HCT116 (cell line): ENCODE data around the gene OR52B2. TPM values are rescaled to one million over a fixed set of nuclear protein-coding genes. Genes with fewer than 3 reads are reported as not detected.
A peak's percentile ranks its signal among the peaks of the same experiment; 100 is the strongest.

Source experiments
- ATAC-seq: fragments of 200-7000 bp; cut with Tn5 transposase; 2 replicates; pipeline ENCODE4 v1.9.1; 2020; ENCODE audit warnings: mild to moderate bottlenecking, moderate library complexity
- Bru-seq: library from RNA; stranded (reverse); fragments of 400-500 nt; gene quantifications from one replicate; lab custom pipeline; 2021; lab: Mats Ljungman, UMichigan
- BruChase-seq, 2 experiments: library from RNA; stranded (reverse); fragments of 400-500 nt; gene quantifications; one replicate each; lab custom pipeline; 2021; lab: Mats Ljungman, UMichigan
- BruUV-seq: library from RNA; stranded (reverse); fragments of 400-500 nt; replicated peaks from 2 replicates; lab custom pipeline; 2021; lab: Mats Ljungman, UMichigan
- CTCF ChIA-PET: fragments of 300-600 bp; sonication (Branson Sonifier 250); formaldehyde crosslinking; loops from one replicate; lab custom pipeline; 2021; ENCODE audit warnings: antibody characterized with exemption; lab: Charles Lee
- POLR2A ChIA-PET: fragments of 300-600, 350-600 bp; sonication (Branson Sonifier 250); formaldehyde crosslinking; loops from one replicate; lab custom pipeline; 2021; ENCODE audit warnings: antibody characterized with exemption; lab: Charles Lee
- RAD21 ChIA-PET, 2 experiments: fragments of 300-600 bp; sonication (Branson Sonifier 250); formaldehyde crosslinking; loops; one replicate each; lab custom pipeline; 2023; ENCODE audit warnings: low total read pairs in 2 of 2; ENCODE audit not compliant: uncharacterized antibody in 2 of 2, unreplicated experiment in 2 of 2, low non-redundant PET in 1 of 2; lab: Charles Lee
- DNase-seq: peaks from one replicate; pipeline ENCODE4 v3.0.0-alpha.2; 2010; ENCODE audit warnings: low read depth, low spot score
- H2AFZ ChIP-seq: fragments of 200-600 bp; shearing (Covaris generic), sonication (generic); 2 replicates; pipeline ENCODE4 v1.6.1; 2017; ENCODE audit warnings: low read depth, mixed run types, mixed read lengths, antibody characterized with exemption, low read length; ENCODE audit not compliant: poor library complexity, severe bottlenecking
- H3K27ac ChIP-seq: 2 replicates; pipeline ENCODE4 v1.5.1; 2012; ENCODE audit warnings: low read depth, low read length
- H3K27me3 ChIP-seq: fragments of 200-600 bp; sonication (generic); 2 replicates; pipeline ENCODE4 v1.6.1; 2016; ENCODE audit warnings: mixed run types, low read length, mixed read lengths; ENCODE audit not compliant: insufficient read depth
- H3K36me3 ChIP-seq, 2 experiments: fragments of 200-500 bp in 1 of 2; fragments of 200-600 bp in 1 of 2; sonication (Bioruptor generic) in 1 of 2; sonication (generic) in 1 of 2; 2 replicates each; pipeline versions ENCODE4 v1.5.1 to v1.6.1; 2014 to 2016; ENCODE audit warnings: low read length in 2 of 2, inconsistent platforms in 1 of 2, mixed read lengths in 1 of 2, mixed run types in 1 of 2; ENCODE audit not compliant: insufficient read depth in 2 of 2, control insufficient read depth in 1 of 2
- H3K4me1 ChIP-seq, 2 experiments: fragments of 200-600 bp in 1 of 2; sonication (generic) in 1 of 2; 2 replicates each; pipeline versions ENCODE4 v1.5.1 to v1.6.1; 2012 to 2017; ENCODE audit warnings: low read length in 2 of 2, inconsistent platforms in 1 of 2, mild to moderate bottlenecking in 1 of 2, mixed read lengths in 1 of 2, mixed run types in 1 of 2, moderate library complexity in 1 of 2; ENCODE audit not compliant: insufficient read depth in 2 of 2, control insufficient read depth in 1 of 2
- H3K4me2 ChIP-seq: fragments of 200-600 bp; sonication (generic); 2 replicates; pipeline ENCODE4 v1.6.1; 2017; ENCODE audit warnings: mixed run types, low read length, mixed read lengths
- H3K4me3 ChIP-seq, 2 experiments: fragments of 200-600 bp in 1 of 2; sonication (generic) in 1 of 2; replicated peaks in 1 of 2; 2 replicates each; pipeline ENCODE4 v1.5.1; 2011 to 2016; ENCODE audit warnings: low read length in 2 of 2, control low read depth in 1 of 2, low read depth in 1 of 2, mild to moderate bottlenecking in 1 of 2, mixed read lengths in 1 of 2, mixed run types in 1 of 2
- H3K79me2 ChIP-seq: fragments of 200-600 bp; sonication (generic); 2 replicates; pipeline ENCODE4 v1.6.1; 2017; ENCODE audit warnings: mild to moderate bottlenecking, mixed run types, low read length, moderate library complexity, mixed read lengths; ENCODE audit not compliant: insufficient read depth
- H3K9ac ChIP-seq: fragments of 200-600 bp; sonication (generic); 2 replicates; pipeline ENCODE4 v1.6.1; 2016; ENCODE audit warnings: low read length, mixed read lengths
- H3K9me2 ChIP-seq: fragments of 200-600 bp; sonication (generic), shearing (Covaris generic); 2 replicates; pipeline ENCODE4 v1.6.1; 2017; ENCODE audit warnings: mixed run types, mild to moderate bottlenecking, moderate library complexity; ENCODE audit not compliant: insufficient read depth
- H3K9me3 ChIP-seq, 2 experiments: fragments of 200-500 bp in 1 of 2; fragments of 200-600 bp in 1 of 2; sonication (Bioruptor generic) in 1 of 2; sonication (generic) in 1 of 2; 2 replicates each; pipeline ENCODE4 v1.6.1; 2014 to 2017; ENCODE audit warnings: low read length in 2 of 2, mixed read lengths in 2 of 2, inconsistent platforms in 1 of 2, low read depth in 1 of 2, mild to moderate bottlenecking in 1 of 2, mixed run types in 1 of 2, moderate library complexity in 1 of 2; ENCODE audit not compliant: control insufficient read depth in 1 of 2, insufficient read depth in 1 of 2
- H4K20me1 ChIP-seq: fragments of 200-600 bp; sonication (generic), shearing (Covaris generic); 2 replicates; pipeline ENCODE4 v1.6.1; 2017; ENCODE audit warnings: mixed run types, mild to moderate bottlenecking, moderate library complexity; ENCODE audit not compliant: insufficient read depth
- ATF3 ChIP-seq: IDR thresholded peaks from 2 replicates; pipeline ENCODE4 v1.6.1; 2012
- CBX3 ChIP-seq: IDR thresholded peaks from 2 replicates; pipeline ENCODE4 v1.6.1; 2012; ENCODE audit warnings: low read depth
- EGR1 ChIP-seq: IDR thresholded peaks from 2 replicates; pipeline ENCODE4 v1.6.1; 2012; ENCODE audit warnings: low read depth
- ELF1 ChIP-seq: IDR thresholded peaks from 2 replicates; pipeline ENCODE4 v1.6.1; 2012; ENCODE audit warnings: low read depth, borderline replicate concordance
- EZH2 ChIP-seq: fragments of 200-600 bp; sonication (generic); IDR thresholded peaks from 2 replicates; pipeline ENCODE4 v1.6.1; 2017; ENCODE audit warnings: antibody characterized with exemption, mixed run types
- EZH2phosphoT487 ChIP-seq: fragments of 200-600 bp; IDR thresholded peaks from 2 replicates; pipeline ENCODE4 v1.6.1; 2018; ENCODE audit warnings: antibody characterized with exemption, borderline replicate concordance
- FOSL1 ChIP-seq: IDR thresholded peaks from 2 replicates; pipeline ENCODE4 v1.6.1; 2012; ENCODE audit warnings: low read depth
- JUND ChIP-seq: IDR thresholded peaks from 2 replicates; pipeline ENCODE4 v1.6.1; 2012
- POLR2A ChIP-seq: IDR thresholded peaks from 2 replicates; pipeline ENCODE4 v1.7.0; 2011; ENCODE audit warnings: borderline replicate concordance; ENCODE audit not compliant: insufficient read depth, insufficient read length; ENCODE audit errors: extremely low read depth
- POLR2AphosphoS5 ChIP-seq: IDR thresholded peaks from 2 replicates; pipeline ENCODE4 v1.6.1; 2011; ENCODE audit warnings: mild to moderate bottlenecking, low read depth, low read length, moderate library complexity
- RAD21 ChIP-seq: IDR thresholded peaks from 2 replicates; pipeline ENCODE4 v1.6.1; 2012; ENCODE audit warnings: low read depth, mild to moderate bottlenecking
- SIN3A ChIP-seq: IDR thresholded peaks from 2 replicates; pipeline ENCODE4 v1.6.1; 2012; ENCODE audit warnings: low read depth
- SRF ChIP-seq: IDR thresholded peaks from 2 replicates; pipeline ENCODE4 v1.6.1; 2012; ENCODE audit warnings: low read depth
- TCF7L2 ChIP-seq: IDR thresholded peaks from 2 replicates; pipeline ENCODE4 v1.7.0; 2011; ENCODE audit warnings: borderline replicate concordance, inconsistent platforms; ENCODE audit not compliant: insufficient read depth, insufficient read length; ENCODE audit errors: extremely low read depth
- ZFX ChIP-seq: fragments of 450-650 bp; IDR thresholded peaks from 2 replicates; pipeline ENCODE4 v1.6.1; 2017
- ZNF274 ChIP-seq: fragments of 200-500 bp; sonication (Bioruptor generic); IDR thresholded peaks from 2 replicates; pipeline ENCODE4 v1.6.1; 2014; ENCODE audit warnings: mild to moderate bottlenecking, low read depth, low read length, inconsistent platforms
- intact Hi-C: fragments of 100-400 bp; cut with micrococcal nuclease; formaldehyde crosslinking; loops from 2 replicates; pipeline ENCODE4 v1.10.0; 2022
- long read RNA-seq: library from polyadenylated mRNA; unstranded; transcript quantifications from one replicate; pipeline ENCODE4 v2.0.0, GENCODE V29; 2021; ENCODE audit not compliant: unreplicated experiment
- polyA plus RNA-seq: library from polyadenylated mRNA; unstranded; fragments of >200 nt; gene quantifications from 2 replicates; pipeline ENCODE4 v1.2.1, GENCODE V29; 2012; ENCODE audit warnings: missing spikeins
- total RNA-seq: library from RNA; stranded (reverse); gene quantifications from one replicate; pipeline ENCODE4 v1.2.1, GENCODE V29; 2021; ENCODE audit not compliant: unreplicated experiment
- TF ChIP-seq, protein P1 (sequence below): IDR thresholded peaks from 2 replicates; pipeline ENCODE4 v1.6.1; 2012; ENCODE audit warnings: low read depth
- TF ChIP-seq, protein P2 (sequence below): IDR thresholded peaks from 2 replicates; pipeline ENCODE4 v1.6.1; 2011; ENCODE audit warnings: mild to moderate bottlenecking, low read length, moderate library complexity; ENCODE audit not compliant: insufficient replicate concordance; ENCODE audit errors: extremely low read depth
- TF ChIP-seq, protein P3 (sequence below), 3 experiments: fragments of 200-600 bp in 1 of 3; sonication (generic) in 1 of 3; IDR thresholded peaks in 2 of 3; conservative IDR thresholded peaks in 1 of 3; 2 replicates each; pipeline ENCODE4 v1.5.1; 2012 to 2017; ENCODE audit warnings: low read depth in 2 of 3, low read length in 2 of 3, antibody characterized with exemption in 1 of 3, borderline replicate concordance in 1 of 3, control low read depth in 1 of 3, mild to moderate bottlenecking in 1 of 3, mixed read lengths in 1 of 3, mixed run types in 1 of 3, moderate library complexity in 1 of 3; ENCODE audit not compliant: insufficient read depth in 1 of 3

Gene OR52B2
- total RNA-seq = not detected
- not detected in 2 replicates for polyA plus RNA-seq
- Bru-seq, nascent RNA = percentile 21 among the genes with signal in this experiment
- not detected for BruChase-seq, experiment 1, labeled RNA remaining after a 6-hour chase
- BruChase-seq, experiment 2, labeled RNA remaining after a 2-hour chase = percentile 22 among the genes with signal in this experiment
- long read RNA-seq = 0 reads

GRCh38 chr11:6170226-6170625 lies at the start of gene OR52B2:
Gene OR52B2 (minus strand): TSS chr11:6170326. CDS start chr11:6170326, 0 bp downstream.
- no peak for TF ChIP-seq EGR1
- TF ChIP-seq, protein P1, sequence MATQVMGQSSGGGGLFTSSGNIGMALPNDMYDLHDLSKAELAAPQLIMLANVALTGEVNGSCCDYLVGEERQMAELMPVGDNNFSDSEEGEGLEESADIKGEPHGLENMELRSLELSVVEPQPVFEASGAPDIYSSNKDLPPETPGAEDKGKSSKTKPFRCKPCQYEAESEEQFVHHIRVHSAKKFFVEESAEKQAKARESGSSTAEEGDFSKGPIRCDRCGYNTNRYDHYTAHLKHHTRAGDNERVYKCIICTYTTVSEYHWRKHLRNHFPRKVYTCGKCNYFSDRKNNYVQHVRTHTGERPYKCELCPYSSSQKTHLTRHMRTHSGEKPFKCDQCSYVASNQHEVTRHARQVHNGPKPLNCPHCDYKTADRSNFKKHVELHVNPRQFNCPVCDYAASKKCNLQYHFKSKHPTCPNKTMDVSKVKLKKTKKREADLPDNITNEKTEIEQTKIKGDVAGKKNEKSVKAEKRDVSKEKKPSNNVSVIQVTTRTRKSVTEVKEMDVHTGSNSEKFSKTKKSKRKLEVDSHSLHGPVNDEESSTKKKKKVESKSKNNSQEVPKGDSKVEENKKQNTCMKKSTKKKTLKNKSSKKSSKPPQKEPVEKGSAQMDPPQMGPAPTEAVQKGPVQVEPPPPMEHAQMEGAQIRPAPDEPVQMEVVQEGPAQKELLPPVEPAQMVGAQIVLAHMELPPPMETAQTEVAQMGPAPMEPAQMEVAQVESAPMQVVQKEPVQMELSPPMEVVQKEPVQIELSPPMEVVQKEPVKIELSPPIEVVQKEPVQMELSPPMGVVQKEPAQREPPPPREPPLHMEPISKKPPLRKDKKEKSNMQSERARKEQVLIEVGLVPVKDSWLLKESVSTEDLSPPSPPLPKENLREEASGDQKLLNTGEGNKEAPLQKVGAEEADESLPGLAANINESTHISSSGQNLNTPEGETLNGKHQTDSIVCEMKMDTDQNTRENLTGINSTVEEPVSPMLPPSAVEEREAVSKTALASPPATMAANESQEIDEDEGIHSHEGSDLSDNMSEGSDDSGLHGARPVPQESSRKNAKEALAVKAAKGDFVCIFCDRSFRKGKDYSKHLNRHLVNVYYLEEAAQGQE = no peak
- TF ChIP-seq JUND = no peak
- TF ChIP-seq ZNF274 = no peak
- TF ChIP-seq ZFX = no peak
- TF ChIP-seq FOSL1 = no peak
- no peak for TF ChIP-seq RAD21
- TF ChIP-seq SIN3A = no peak
- TF ChIP-seq, protein P2, sequence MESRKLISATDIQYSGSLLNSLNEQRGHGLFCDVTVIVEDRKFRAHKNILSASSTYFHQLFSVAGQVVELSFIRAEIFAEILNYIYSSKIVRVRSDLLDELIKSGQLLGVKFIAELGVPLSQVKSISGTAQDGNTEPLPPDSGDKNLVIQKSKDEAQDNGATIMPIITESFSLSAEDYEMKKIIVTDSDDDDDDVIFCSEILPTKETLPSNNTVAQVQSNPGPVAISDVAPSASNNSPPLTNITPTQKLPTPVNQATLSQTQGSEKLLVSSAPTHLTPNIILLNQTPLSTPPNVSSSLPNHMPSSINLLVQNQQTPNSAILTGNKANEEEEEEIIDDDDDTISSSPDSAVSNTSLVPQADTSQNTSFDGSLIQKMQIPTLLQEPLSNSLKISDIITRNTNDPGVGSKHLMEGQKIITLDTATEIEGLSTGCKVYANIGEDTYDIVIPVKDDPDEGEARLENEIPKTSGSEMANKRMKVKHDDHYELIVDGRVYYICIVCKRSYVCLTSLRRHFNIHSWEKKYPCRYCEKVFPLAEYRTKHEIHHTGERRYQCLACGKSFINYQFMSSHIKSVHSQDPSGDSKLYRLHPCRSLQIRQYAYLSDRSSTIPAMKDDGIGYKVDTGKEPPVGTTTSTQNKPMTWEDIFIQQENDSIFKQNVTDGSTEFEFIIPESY = no peak
- no peak for TF ChIP-seq ATF3
- TF ChIP-seq ELF1 = no peak
- no peak for TF ChIP-seq POLR2A
- TF ChIP-seq, protein P3, sequence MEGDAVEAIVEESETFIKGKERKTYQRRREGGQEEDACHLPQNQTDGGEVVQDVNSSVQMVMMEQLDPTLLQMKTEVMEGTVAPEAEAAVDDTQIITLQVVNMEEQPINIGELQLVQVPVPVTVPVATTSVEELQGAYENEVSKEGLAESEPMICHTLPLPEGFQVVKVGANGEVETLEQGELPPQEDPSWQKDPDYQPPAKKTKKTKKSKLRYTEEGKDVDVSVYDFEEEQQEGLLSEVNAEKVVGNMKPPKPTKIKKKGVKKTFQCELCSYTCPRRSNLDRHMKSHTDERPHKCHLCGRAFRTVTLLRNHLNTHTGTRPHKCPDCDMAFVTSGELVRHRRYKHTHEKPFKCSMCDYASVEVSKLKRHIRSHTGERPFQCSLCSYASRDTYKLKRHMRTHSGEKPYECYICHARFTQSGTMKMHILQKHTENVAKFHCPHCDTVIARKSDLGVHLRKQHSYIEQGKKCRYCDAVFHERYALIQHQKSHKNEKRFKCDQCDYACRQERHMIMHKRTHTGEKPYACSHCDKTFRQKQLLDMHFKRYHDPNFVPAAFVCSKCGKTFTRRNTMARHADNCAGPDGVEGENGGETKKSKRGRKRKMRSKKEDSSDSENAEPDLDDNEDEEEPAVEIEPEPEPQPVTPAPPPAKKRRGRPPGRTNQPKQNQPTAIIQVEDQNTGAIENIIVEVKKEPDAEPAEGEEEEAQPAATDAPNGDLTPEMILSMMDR (IDR thresholded peaks at IDR 0.05 in 2 of 3, conservative IDR thresholded peaks at IDR 0.05 in 1 of 3; ENCODE audit: borderline replicate concordance in 1 of 3, insufficient read depth in 1 of 3, low read depth in 2 of 3, low read length in 2 of 3) = no peak
- no peak for TF ChIP-seq EZH2phosphoT487
- no peak for TF ChIP-seq CBX3
- TF ChIP-seq EZH2 = no peak
- no peak for TF ChIP-seq SRF
- TF ChIP-seq POLR2AphosphoS5 = no peak
- TF ChIP-seq TCF7L2 = no peak
- no peak for ATAC-seq
- ChIA-PET RAD21 (no interaction called here), CTCF (no interaction called here), POLR2A (no interaction called here)
- peaks cover 61% of the 10 kb centered on the region for H3K27me3 ChIP-seq
- H3K27ac ChIP-seq = no peak within 1 kb of the TSS
- no peak within 1 kb of the TSS for H2AFZ ChIP-seq
- intact Hi-C loops = no loop called here
- H3K9ac ChIP-seq = no peak within 1 kb of the TSS
- H3K4me2 ChIP-seq = no peak within 1 kb of the TSS
- no peaks in the 10 kb centered on the region for H3K4me1 ChIP-seq
- no peaks in the 10 kb centered on the region for H4K20me1 ChIP-seq
- H3K79me2 ChIP-seq = no peaks in the 10 kb centered on the region
- no peak within 1 kb of the TSS for H3K4me3 ChIP-seq
- H3K9me3 ChIP-seq = no peaks in the 10 kb centered on the region; a peak in 1 of 4 replicates
- H3K9me2 ChIP-seq = no peaks in the 10 kb centered on the region
- BruUV-seq = no TSS peak
- H3K36me3 ChIP-seq = no peaks in the 10 kb centered on the region
- DNase-seq = no peak
